HEK293T (cell line): ENCODE measurements around the gene LNPEP.

ENCODE experiments used
- CTCF ChIA-PET: fragments of 350-600 bp; formaldehyde crosslinking; extraction: SDS; loops from one replicate; lab custom pipeline; 2021; ENCODE audit warnings: antibody characterized with exemption, inconsistent platforms; lab: Yijun Ruan, JAX
- POLR2A ChIA-PET: fragments of 350-600 bp; formaldehyde crosslinking; extraction: SDS; loops from one replicate; lab custom pipeline; 2020; ENCODE audit warnings: antibody characterized with exemption, inconsistent platforms; lab: Yijun Ruan, JAX
- DNase-seq: peaks from one replicate; pipeline ENCODE4 v3.0.0; 2012; ENCODE audit warnings: mixed read lengths; ENCODE audit errors: extremely low spot score
- ARNT ChIP-seq: fragments of 450-650 bp; IDR thresholded peaks from 2 replicates; pipeline ENCODE4 v1.6.1; 2017; ENCODE audit warnings: mild to moderate bottlenecking
- BHLHE40 ChIP-seq: fragments of 450-650 bp; IDR thresholded peaks from 2 replicates; pipeline ENCODE4 v1.6.1; 2016; ENCODE audit warnings: mild to moderate bottlenecking, moderate library complexity, borderline replicate concordance
- CTBP1 ChIP-seq: fragments of 450-650 bp; IDR thresholded peaks from 2 replicates; pipeline ENCODE4 v1.6.1; 2016; ENCODE audit warnings: borderline replicate concordance
- ELF4 ChIP-seq: fragments of 450-650 bp; IDR thresholded peaks from 2 replicates; pipeline ENCODE4 v1.6.1; 2017; ENCODE audit warnings: antibody characterized with exemption
- FOXA1 ChIP-seq: fragments of 450-650 bp; IDR thresholded peaks from 2 replicates; pipeline ENCODE4 v1.6.1; 2016; ENCODE audit warnings: mild to moderate bottlenecking
- FOXK2 ChIP-seq: fragments of 450-650 bp; IDR thresholded peaks from 2 replicates; pipeline ENCODE4 v1.6.1; 2016; ENCODE audit warnings: mild to moderate bottlenecking
- FOXM1 ChIP-seq: fragments of 450-650 bp; IDR thresholded peaks from 2 replicates; pipeline ENCODE4 v1.6.1; 2017; ENCODE audit warnings: mild to moderate bottlenecking, borderline replicate concordance
- HDGF ChIP-seq: fragments of 450-650 bp; IDR thresholded peaks from 2 replicates; pipeline ENCODE4 v1.6.1; 2017; ENCODE audit warnings: antibody characterized with exemption, borderline replicate concordance
- L3MBTL2 ChIP-seq: fragments of 450-650 bp; conservative IDR thresholded peaks from 2 replicates; pipeline ENCODE4 v1.6.1; 2016; ENCODE audit warnings: mild to moderate bottlenecking
- LEF1 ChIP-seq: fragments of 450-650 bp; IDR thresholded peaks from 2 replicates; pipeline ENCODE4 v1.6.1; 2017; ENCODE audit warnings: mild to moderate bottlenecking, borderline replicate concordance
- NFRKB ChIP-seq: fragments of 450-650 bp; IDR thresholded peaks from 2 replicates; pipeline ENCODE4 v1.6.1; 2016; ENCODE audit warnings: mild to moderate bottlenecking, moderate library complexity
- PKNOX1 ChIP-seq: fragments of 450-650 bp; IDR thresholded peaks from 2 replicates; pipeline ENCODE4 v1.6.1; 2016
- SP1 ChIP-seq: fragments of 450-650 bp; IDR thresholded peaks from 2 replicates; pipeline ENCODE4 v1.6.1; 2017
- SUZ12 ChIP-seq: fragments of 450-650 bp; IDR thresholded peaks from 2 replicates; pipeline ENCODE4 v1.6.1; 2016; ENCODE audit warnings: mild to moderate bottlenecking
- TARDBP ChIP-seq: fragments of 450-650 bp; IDR thresholded peaks from 2 replicates; pipeline ENCODE4 v1.6.1; 2016
- ZNF384 ChIP-seq: fragments of 450-650 bp; IDR thresholded peaks from 2 replicates; pipeline ENCODE4 v1.6.1; 2016

Gene LNPEP

DNA sequence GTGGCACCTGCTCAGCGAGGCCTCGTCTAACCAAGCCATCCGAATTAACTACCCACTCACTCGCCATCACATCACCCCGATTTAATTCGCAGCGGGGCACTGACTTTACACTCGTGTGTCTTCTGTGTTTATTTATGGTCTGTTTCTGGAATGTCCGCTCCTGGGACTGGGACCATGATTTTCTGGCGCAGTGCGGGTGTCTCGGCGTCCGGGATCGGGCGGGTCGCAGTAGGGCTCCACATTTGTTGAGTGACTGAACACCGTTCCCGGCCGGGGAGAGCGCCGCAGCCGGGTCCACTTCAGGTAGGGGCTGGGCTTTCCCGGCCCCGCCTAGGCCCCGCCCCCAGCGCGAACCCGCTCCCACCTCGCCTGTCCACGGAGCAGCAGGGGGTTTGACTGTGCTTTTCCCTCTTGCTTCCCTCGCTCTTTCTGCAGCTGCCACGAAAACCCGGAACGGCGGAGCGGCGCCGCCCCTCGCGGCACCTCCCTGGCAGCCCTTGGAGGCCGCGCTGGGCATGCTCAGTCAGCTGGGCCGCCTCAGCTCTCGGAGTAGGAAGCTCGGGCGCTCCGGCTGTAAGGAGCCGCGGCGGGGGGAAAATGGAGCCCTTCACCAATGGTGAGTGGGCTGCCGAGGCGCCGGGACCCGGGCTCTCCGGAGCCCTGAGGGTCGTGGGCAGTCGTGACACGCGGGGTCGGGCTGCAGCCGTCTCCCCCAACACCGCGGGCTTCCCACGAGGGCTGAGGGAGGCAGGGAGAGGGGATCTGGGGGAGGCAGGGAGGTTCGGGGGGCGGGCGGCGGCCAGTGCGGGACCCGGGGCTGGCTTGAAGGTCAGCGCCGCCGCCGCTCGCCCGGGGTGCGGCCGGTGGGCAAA is at the start of gene LNPEP:
Gene LNPEP (plus strand): TSS at position 522 of the 872 bp plus-strand sequence. CDS start 76 bp downstream, at position 598.
- ChIA-PET CTCF (interaction anchor here (1.1 kb wide), 1 partner anchor 67 kb away, joined by 5 read pairs; no protein-coding TSS in a partner anchor), POLR2A (interaction anchor here (0.9 to 1.7 kb wide), 9 partner anchors 10 to 226 kb away, joined by 3 to 8 read pairs (median 4); partner anchors contain the start of genes ERAP1 and ERAP2)
- DNase-seq, result peak; percentile 89
- peak; percentile 66 for TF ChIP-seq L3MBTL2
- no peak for TF ChIP-seq SP1
- TF ChIP-seq CTBP1, result peak; percentile 76; the same call in 1 of the 2 replicates
- peak; percentile 69 for TF ChIP-seq PKNOX1

DNA sequence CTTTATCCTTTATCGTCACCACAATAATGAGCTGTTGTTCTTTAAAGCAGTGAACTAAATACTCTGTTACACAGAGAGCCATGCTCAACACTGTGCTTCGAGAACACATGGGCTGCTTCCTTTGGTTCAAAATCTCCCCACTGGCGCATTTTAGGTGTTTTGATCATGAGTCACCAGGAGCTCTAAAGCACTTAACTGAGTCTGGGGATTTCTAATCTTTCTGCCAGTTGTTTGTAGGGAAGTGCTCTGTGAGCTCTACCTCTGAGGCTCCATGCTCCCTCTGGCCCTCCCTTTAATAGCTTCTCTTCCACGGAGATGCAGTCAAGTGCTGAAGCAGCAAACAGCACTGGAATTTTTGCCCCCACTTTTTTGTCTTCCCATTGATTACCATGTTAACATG is 42.5 kb upstream of the LNPEP start:
- TF ChIP-seq L3MBTL2, result no peak
- no peak for TF ChIP-seq TARDBP
- no peak for TF ChIP-seq ELF4
- no peak for TF ChIP-seq ARNT
- no peak for TF ChIP-seq FOXM1
- no peak for TF ChIP-seq BHLHE40
- no peak for TF ChIP-seq CTBP1
- TF ChIP-seq FOXA1, result no peak
- no peak for TF ChIP-seq NFRKB
- no peak for TF ChIP-seq SP1
- TF ChIP-seq ZNF384, result no peak
- TF ChIP-seq SUZ12, result no peak
- TF ChIP-seq HDGF, result no peak
- no peak for TF ChIP-seq FOXK2
- no peak for TF ChIP-seq PKNOX1
- TF ChIP-seq LEF1, result no peak
- no peak for DNase-seq
- CTCF ChIA-PET, result interaction anchor here (0.8 kb wide), 1 partner anchor 8 kb away, joined by 3 read pairs; no protein-coding TSS in a partner anchor
- POLR2A ChIA-PET, result no interaction called here

DNA sequence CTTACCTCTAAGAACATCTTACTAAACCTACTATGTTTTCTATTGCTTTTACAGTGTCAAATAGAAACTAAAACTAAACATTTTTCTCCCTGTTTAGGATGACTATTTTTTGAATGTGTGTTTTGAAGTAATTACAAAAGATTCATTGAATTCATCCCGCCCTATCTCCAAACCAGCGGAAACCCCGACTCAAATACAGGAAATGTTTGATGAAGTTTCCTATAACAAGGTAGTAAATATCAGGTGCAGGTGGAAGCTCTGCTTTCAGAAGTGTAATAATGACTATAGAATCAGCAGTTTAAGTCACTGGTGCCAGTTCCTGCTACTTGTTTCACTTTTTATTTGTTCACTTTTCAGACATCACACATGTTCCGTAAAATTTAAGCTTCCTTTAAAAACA is 39.6 kb upstream of the LNPEP start:
- POLR2A ChIA-PET, result interaction anchor here (1.0 kb wide), 1 partner anchor 21 kb away, joined by 3 read pairs; no protein-coding TSS in a partner anchor
- no peak for DNase-seq
- CTCF ChIA-PET, result interaction anchor here (0.7 to 1.0 kb wide), 2 partner anchors 11 to 1246 kb away, joined by 3 to 5 read pairs; no protein-coding TSS in a partner anchor
- TF ChIP-seq ELF4, result no peak
- TF ChIP-seq PKNOX1, result no peak
- no peak for TF ChIP-seq LEF1
- TF ChIP-seq FOXM1, result no peak
- no peak for TF ChIP-seq ZNF384
- TF ChIP-seq NFRKB, result no peak
- TF ChIP-seq CTBP1, result no peak
- no peak for TF ChIP-seq ARNT

GRCh38 chr5:96896806-96897205 is 39.1 kb upstream of the LNPEP start:
- no peak for DNase-seq
- TF ChIP-seq ZNF384, result no peak
- TF ChIP-seq CTBP1, result no peak
- TF ChIP-seq LEF1, result no peak
- no peak for TF ChIP-seq HDGF
- TF ChIP-seq FOXM1, result no peak
- TF ChIP-seq BHLHE40, result no peak
- no peak for TF ChIP-seq FOXA1
- CTCF ChIA-PET, result interaction anchor here (0.7 to 1.0 kb wide), 2 partner anchors 11 to 1246 kb away, joined by 3 to 5 read pairs; no protein-coding TSS in a partner anchor
- POLR2A ChIA-PET, result interaction anchor here (1.0 kb wide), 1 partner anchor 21 kb away, joined by 3 read pairs; no protein-coding TSS in a partner anchor

- POLR2A ChIA-PET, result no interaction called here
- CTCF ChIA-PET, result interaction anchor here (0.6 to 1.6 kb wide), 4 partner anchors 8 to 287 kb away, joined by 3 to 7 read pairs (median 4); no protein-coding TSS in a partner anchor
- no peak for DNase-seq
- TF ChIP-seq SUZ12 (no peak), FOXA1 (no peak), SP1 (no peak), ZNF384 (no peak), LEF1 (no peak), HDGF (no peak), FOXK2 (no peak), NFRKB (no peak), ELF4 (no peak), TARDBP (no peak), ARNT (no peak), PKNOX1 (no peak), FOXM1 (no peak), CTBP1 (no peak), BHLHE40 (no peak), L3MBTL2 (no peak)
Measured at GRCh38 chr5:96901384-96901783, 34.5 kb upstream of the LNPEP start.
